Activated T-helper 17 cell treated with anti-CD3 and anti-CD28 coated beads, Interleukin-2, amount 50 U/mL, for 72 hours (primary cell): ENCODE data around the gene KLF4. TPM values are rescaled to one million over a fixed set of nuclear protein-coding genes. Genes with fewer than 3 reads are reported as not detected.
"Not testable (repeated sequence)": the region's sequence is repeated elsewhere in the genome, so short reads cannot be mapped to it uniquely, and the experiment has no call there.

ENCODE experiments used
- ATAC-seq: fragments of 150-1000 bp; cut with Tn5 transposase; replicated peaks from 2 replicates; pipeline ENCODE4 v1.10.0; 2021; ENCODE audit warnings: mild to moderate bottlenecking, moderate library complexity
- H3K27ac Mint-ChIP-seq: one replicate; pipeline ENCODE4 v1.8.0; 2022; ENCODE audit warnings: mixed read lengths
- H3K27me3 Mint-ChIP-seq: one replicate; pipeline ENCODE4 v1.8.0; 2022; ENCODE audit warnings: mixed read lengths
- H3K36me3 Mint-ChIP-seq: one replicate; pipeline ENCODE4 v1.8.0; 2022; ENCODE audit warnings: low read depth, mild to moderate bottlenecking, mixed read lengths
- H3K4me1 Mint-ChIP-seq: one replicate; pipeline ENCODE4 v1.8.0; 2022; ENCODE audit warnings: mixed read lengths
- H3K4me3 Mint-ChIP-seq: one replicate; pipeline ENCODE4 v1.8.0; 2022; ENCODE audit warnings: mild to moderate bottlenecking, mixed read lengths
- H3K9me3 Mint-ChIP-seq: one replicate; pipeline ENCODE4 v1.8.0; 2022; ENCODE audit warnings: mixed read lengths
- total RNA-seq, 2 donors: library from RNA; stranded (reverse); gene quantifications; one replicate each; pipeline ENCODE4 v1.2.3, GENCODE V29; 2022

The KLF4 gene
- total RNA-seq, 2 donors from 2014 or later = 0.19 to 0.48 TPM

- no peaks in the 10 kb centered on the region for H3K36me3 Mint-ChIP-seq
- ATAC-seq = no peak
- H3K9me3 Mint-ChIP-seq = no peaks in the 10 kb centered on the region
- H3K4me1 Mint-ChIP-seq = no peaks in the 10 kb centered on the region
- peaks cover 36% of the 10 kb centered on the region for H3K27me3 Mint-ChIP-seq
- H3K27ac Mint-ChIP-seq = no peak overlapping the region
- no peak overlapping the region for H3K4me3 Mint-ChIP-seq
These were observed 2.9 kb upstream of the KLF4 start for GRCh38 chr9:107492381-107492970.

GRCh38 chr9:107491081-107492053, 1.8 kb upstream of the KLF4 start:
- ATAC-seq = no peak
- Mint-ChIP-seq H3K9me3 (no peaks in the 10 kb centered on the region), H3K4me1 (no peaks in the 10 kb centered on the region), H3K4me3 (peak overlapping the region; percentile 69), H3K27ac (no peak overlapping the region), H3K27me3 (peaks cover 39% of the 10 kb centered on the region), H3K36me3 (no peaks in the 10 kb centered on the region)

- peaks cover 44% of the 10 kb centered on the region for H3K27me3 Mint-ChIP-seq
These were observed 1.0 kb upstream of the KLF4 start for GRCh38 chr9:107490606-107490970.

DNA sequence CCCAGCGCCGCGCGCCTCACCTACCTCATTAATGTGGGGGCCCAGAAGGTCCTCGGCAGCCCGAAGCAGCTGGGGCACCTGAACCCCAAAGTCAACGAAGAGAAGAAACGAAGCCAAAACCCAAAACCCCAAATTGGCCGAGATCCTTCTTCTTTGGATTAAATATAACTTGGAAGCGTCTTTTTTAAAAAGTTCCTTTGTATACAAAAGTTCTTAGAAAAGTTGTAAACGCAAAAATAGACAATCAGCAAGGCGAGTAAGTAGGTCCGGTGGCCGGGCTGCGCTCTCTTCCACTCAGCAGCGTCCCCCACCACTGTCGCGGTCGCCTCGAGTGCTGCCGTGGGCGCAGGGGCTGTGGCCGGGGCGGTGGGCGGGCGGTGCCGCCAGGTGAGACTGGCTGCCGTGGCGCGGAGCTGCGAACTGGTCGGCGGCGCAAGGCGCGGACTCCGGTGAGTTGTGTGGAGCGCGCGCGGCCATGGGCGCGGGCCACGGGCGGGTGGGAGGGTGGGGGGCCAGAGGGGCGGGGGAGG, 360 bp downstream of the KLF4 start:
- Mint-ChIP-seq H3K4me3 (peak overlapping the region; percentile 73), H3K27me3 (peaks cover 40% of the 10 kb centered on the region), H3K9me3 (no peaks in the 10 kb centered on the region), H3K27ac (no peak overlapping the region), H3K4me1 (no peaks in the 10 kb centered on the region), H3K36me3 (no peaks in the 10 kb centered on the region)
- ATAC-seq = peak; percentile 31

More at GRCh38 chr9:107490606-107490970, 1.0 kb upstream of the KLF4 start:
- not testable (repeated sequence) for H3K4me1 Mint-ChIP-seq, H3K36me3 Mint-ChIP-seq, H3K27ac Mint-ChIP-seq, H3K9me3 Mint-ChIP-seq, ATAC-seq
- peak overlapping the region; percentile 69 for H3K4me3 Mint-ChIP-seq

DNA sequence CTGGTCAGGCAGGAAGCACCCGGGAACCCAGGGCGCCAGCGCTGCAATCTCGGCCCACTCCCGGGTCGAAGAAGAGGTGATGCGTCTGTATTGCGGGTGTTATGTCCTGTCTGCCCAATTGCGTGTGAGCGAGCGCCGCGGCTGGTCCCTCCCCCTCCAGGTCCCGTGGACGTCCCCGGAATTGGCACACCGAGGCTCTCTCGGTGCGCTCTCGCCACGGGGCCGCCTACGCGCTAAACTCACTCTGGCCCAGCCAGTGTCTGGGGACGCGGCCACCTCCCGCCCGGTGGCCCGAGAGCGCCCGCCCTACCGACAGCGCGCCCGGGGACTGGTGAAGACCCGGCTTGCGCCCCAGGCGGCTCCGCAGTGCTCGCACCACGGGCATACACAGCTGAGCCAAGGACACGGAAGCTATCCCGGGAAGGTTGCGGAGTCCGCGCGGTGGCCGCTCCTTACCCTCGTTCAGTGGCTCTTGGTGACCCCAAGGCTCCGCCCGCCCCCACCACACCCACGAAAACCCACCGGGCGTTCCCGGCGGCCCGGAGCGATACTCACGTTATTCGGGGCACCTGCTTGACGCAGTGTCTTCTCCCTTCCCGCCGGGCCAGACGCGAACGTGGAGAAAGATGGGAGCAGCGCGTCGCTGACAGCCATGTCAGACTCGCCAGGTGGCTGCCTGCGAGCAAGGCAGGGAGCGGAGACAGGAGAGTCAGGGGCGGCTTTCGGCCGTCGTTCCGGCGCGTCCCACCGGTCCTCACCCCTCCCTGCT, 1.0 kb downstream of the KLF4 start:
- Mint-ChIP-seq H3K27ac (no peak overlapping the region), H3K27me3 (peaks cover 37% of the 10 kb centered on the region), H3K9me3 (no peaks in the 10 kb centered on the region), H3K4me3 (peak overlapping the region; percentile 73), H3K36me3 (no peaks in the 10 kb centered on the region), H3K4me1 (no peaks in the 10 kb centered on the region)
- peak; percentile 10 for ATAC-seq

- Mint-ChIP-seq H3K4me3 (peak overlapping the region; percentile 73), H3K27ac (no peak overlapping the region), H3K27me3 (peaks cover 40% of the 10 kb centered on the region), H3K4me1 (no peaks in the 10 kb centered on the region), H3K36me3 (no peaks in the 10 kb centered on the region), H3K9me3 (no peaks in the 10 kb centered on the region)
- ATAC-seq = no peak
These were observed 1.8 kb downstream of the KLF4 start for GRCh38 chr9:107487521-107488374.

GRCh38 chr9:107486674-107487520, 2.7 kb downstream of the KLF4 start:
- Mint-ChIP-seq H3K4me1 (no peaks in the 10 kb centered on the region), H3K27ac (no peak overlapping the region), H3K9me3 (no peaks in the 10 kb centered on the region), H3K4me3 (no peak overlapping the region), H3K36me3 (no peaks in the 10 kb centered on the region), H3K27me3 (peaks cover 37% of the 10 kb centered on the region)
- ATAC-seq = no peak

GRCh38 chr9:107485458-107486043, 4.0 kb downstream of the KLF4 start:
- Mint-ChIP-seq H3K4me3 (no peak overlapping the region), H3K27me3 (peaks cover 25% of the 10 kb centered on the region), H3K4me1 (no peaks in the 10 kb centered on the region), H3K27ac (no peak overlapping the region), H3K9me3 (no peaks in the 10 kb centered on the region), H3K36me3 (no peaks in the 10 kb centered on the region)
- no peak for ATAC-seq

DNA sequence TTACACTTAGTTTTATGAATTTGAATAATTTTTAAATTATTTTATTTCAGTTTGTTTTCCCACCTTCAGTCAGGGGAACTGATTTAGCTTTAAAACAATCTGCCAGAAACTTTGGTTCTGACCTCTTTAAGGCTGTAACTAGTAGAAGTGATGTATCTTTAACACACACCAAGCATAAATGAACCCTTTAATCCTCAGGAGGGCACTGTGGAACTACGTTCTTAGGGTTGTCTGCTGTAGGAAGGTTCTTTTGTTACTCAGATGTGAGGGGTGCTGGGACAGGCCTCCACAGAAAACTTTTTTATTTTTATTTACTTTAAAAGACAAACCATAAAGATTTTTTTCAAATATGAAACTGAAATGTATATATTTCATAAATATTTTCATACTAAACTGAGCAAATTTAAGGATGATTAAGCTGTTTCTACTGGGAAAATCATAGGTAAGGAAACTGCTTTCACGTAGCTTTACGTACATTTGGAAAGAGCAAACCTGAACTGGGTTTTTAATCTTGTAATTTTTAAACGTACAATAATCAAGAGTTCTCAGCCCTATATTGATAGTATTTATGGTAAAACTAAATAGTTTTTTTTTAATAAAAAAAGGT, 5.3 kb downstream of the KLF4 start:
- H3K36me3 Mint-ChIP-seq = no peaks in the 10 kb centered on the region
- H3K9me3 Mint-ChIP-seq = no peaks in the 10 kb centered on the region
- H3K27ac Mint-ChIP-seq = no peak overlapping the region
- no peak overlapping the region for H3K4me3 Mint-ChIP-seq
- no peaks in the 10 kb centered on the region for H3K4me1 Mint-ChIP-seq
- H3K27me3 Mint-ChIP-seq = peaks cover 22% of the 10 kb centered on the region
- no peak for ATAC-seq

- H3K9me3 Mint-ChIP-seq = no peaks in the 10 kb centered on the region
- H3K27ac Mint-ChIP-seq = no peak overlapping the region
- no peaks in the 10 kb centered on the region for H3K36me3 Mint-ChIP-seq
- H3K4me3 Mint-ChIP-seq = no peak overlapping the region
- peaks cover 22% of the 10 kb centered on the region for H3K27me3 Mint-ChIP-seq
- H3K4me1 Mint-ChIP-seq = no peaks in the 10 kb centered on the region
- ATAC-seq = no peak
These were observed 5.9 kb downstream of the KLF4 start for GRCh38 chr9:107483666-107484065.

DNA sequence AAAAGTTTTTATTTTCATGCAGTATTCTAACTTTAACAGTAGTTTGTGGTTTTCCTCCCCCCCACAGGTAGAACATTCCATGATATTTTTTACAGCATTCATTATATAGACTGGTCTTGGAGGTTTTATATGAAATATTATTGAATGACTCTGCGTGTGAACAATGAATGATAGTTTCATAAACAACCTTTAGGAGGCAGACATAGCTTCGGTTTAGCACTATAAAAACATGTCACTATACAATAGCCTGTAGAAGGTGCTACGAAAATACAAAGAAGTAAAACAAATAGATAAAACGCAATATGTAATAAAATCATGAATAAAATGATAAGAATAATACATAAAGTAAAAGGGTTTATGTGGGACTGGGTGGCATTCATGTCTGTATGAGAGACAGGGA, 8.5 kb downstream of the KLF4 start:
- ATAC-seq = no peak
- Mint-ChIP-seq H3K9me3 (no peaks in the 10 kb centered on the region), H3K27me3 (peaks cover 22% of the 10 kb centered on the region), H3K4me3 (no peak overlapping the region), H3K36me3 (no peaks in the 10 kb centered on the region), H3K27ac (no peak overlapping the region), H3K4me1 (no peaks in the 10 kb centered on the region)

- Mint-ChIP-seq H3K4me1 (no peaks in the 10 kb centered on the region), H3K27ac (no peak overlapping the region), H3K27me3 (peaks cover 16% of the 10 kb centered on the region), H3K9me3 (no peaks in the 10 kb centered on the region), H3K4me3 (no peak overlapping the region), H3K36me3 (no peaks in the 10 kb centered on the region)
- no peak for ATAC-seq
These were observed 9.2 kb downstream of the KLF4 start for GRCh38 chr9:107480386-107480789.
